Esophagus squamous epithelium (tissue), 5 donors: Measurements from ENCODE around the gene ZNF70. TPM values are rescaled to one million over a fixed set of nuclear protein-coding genes. Genes with fewer than 3 reads are reported as not detected.

ENCODE experiments used
- DNase-seq: peaks from one replicate; lab custom pipeline; 2025; lab: John Stamatoyannopoulos, UW
- H3K27ac ChIP-seq, 4 donors: fragments of 200-600 bp; sonication (generic); one replicate each; pipeline ENCODE4 v1.5.1; 2016 to 2019; ENCODE audit warnings: mild to moderate bottlenecking in 1 of 4
- H3K27me3 ChIP-seq, 4 donors: fragments of 200-600 bp; sonication (generic); 1 replicate in 3 of 4; 2 replicates in 1 of 4; pipeline versions ENCODE4 v1.5.1 to v1.6.0; 2017 to 2021; ENCODE audit warnings: antibody characterized with exemption in 1 of 4
- H3K36me3 ChIP-seq, 3 donors: fragments of 200-600 bp; sonication (generic); one replicate each; pipeline ENCODE4 v1.5.1; 2016 to 2019
- H3K4me1 ChIP-seq, 3 donors: fragments of 200-600 bp; sonication (generic); one replicate each; pipeline ENCODE4 v1.5.1; 2017 to 2019
- H3K4me3 ChIP-seq, 4 donors: fragments of 200-600 bp; sonication (generic); 1 replicate in 3 of 4; 2 replicates in 1 of 4; pipeline ENCODE4 v1.5.1; 2016 to 2019; ENCODE audit warnings: mild to moderate bottlenecking in 2 of 4, moderate library complexity in 1 of 4
- H3K9me3 ChIP-seq, 3 donors: fragments of 200-600 bp; sonication (generic); one replicate each; pipeline ENCODE4 v1.5.1; 2016 to 2019
- POLR2A ChIP-seq, 4 donors: fragments of 450-650 bp; IDR thresholded peaks; one replicate each; pipeline ENCODE4 v1.6.1; 2017; ENCODE audit warnings: antibody characterized with exemption in 4 of 4, mild to moderate bottlenecking in 4 of 4, moderate library complexity in 3 of 4
- WGBS, 2 donors: methylation state at CpG; one replicate each; pipeline ENCODE4 v1.1.5; 2018; 5-methylcytosine and 5-hydroxymethylcytosine counted together
- intact Hi-C: fragments of 100-400 bp; cut with DNase I; formaldehyde crosslinking; loops from one replicate; pipeline ENCODE4 v1.15.0; 2022
- total RNA-seq, 4 donors: library from RNA; depleted of rRNA; stranded (reverse); fragments of >200 nt; gene quantifications; one replicate each; pipeline ENCODE4 v1.1.0, GENCODE V29; 2016
- TF ChIP-seq, protein P1 (sequence below), 6 experiments: fragments of 450-650 bp in 4 of 6; fragments of 200-600 bp in 2 of 6; sonication (generic) in 2 of 6; IDR thresholded peaks; one replicate each; pipeline ENCODE4 v1.5.1; 2016 to 2019; ENCODE audit warnings: antibody characterized with exemption in 6 of 6, mild to moderate bottlenecking in 4 of 6, moderate library complexity in 4 of 6
- donor health status: DM: yes; HTN: yes; CAD: no.

The ZNF70 gene
- total RNA-seq, 4 donors from 2014 or later, result 0.91 to 2.7 (median 1.1) TPM

GRCh38 chr22:23780146-23780748 lies 29.3 kb upstream of the ZNF70 start:
- H3K36me3 ChIP-seq, result no peaks in the 10 kb centered on the region
- H3K4me3 ChIP-seq, result no peak overlapping the region
- DNase-seq, result no peak
- TF ChIP-seq POLR2A (IDR thresholded peaks at IDR 0.05), result no peak
- TF ChIP-seq, protein P1, sequence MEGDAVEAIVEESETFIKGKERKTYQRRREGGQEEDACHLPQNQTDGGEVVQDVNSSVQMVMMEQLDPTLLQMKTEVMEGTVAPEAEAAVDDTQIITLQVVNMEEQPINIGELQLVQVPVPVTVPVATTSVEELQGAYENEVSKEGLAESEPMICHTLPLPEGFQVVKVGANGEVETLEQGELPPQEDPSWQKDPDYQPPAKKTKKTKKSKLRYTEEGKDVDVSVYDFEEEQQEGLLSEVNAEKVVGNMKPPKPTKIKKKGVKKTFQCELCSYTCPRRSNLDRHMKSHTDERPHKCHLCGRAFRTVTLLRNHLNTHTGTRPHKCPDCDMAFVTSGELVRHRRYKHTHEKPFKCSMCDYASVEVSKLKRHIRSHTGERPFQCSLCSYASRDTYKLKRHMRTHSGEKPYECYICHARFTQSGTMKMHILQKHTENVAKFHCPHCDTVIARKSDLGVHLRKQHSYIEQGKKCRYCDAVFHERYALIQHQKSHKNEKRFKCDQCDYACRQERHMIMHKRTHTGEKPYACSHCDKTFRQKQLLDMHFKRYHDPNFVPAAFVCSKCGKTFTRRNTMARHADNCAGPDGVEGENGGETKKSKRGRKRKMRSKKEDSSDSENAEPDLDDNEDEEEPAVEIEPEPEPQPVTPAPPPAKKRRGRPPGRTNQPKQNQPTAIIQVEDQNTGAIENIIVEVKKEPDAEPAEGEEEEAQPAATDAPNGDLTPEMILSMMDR (IDR thresholded peaks at IDR 0.05), result no peak
- WGBS, 2 donors, result 73% methylated on average over 9 of the region's 20 CpGs; no CpG with 5 or more reads in 1 of the 2 donors
- H3K9me3 ChIP-seq, result no peaks in the 10 kb centered on the region
- H3K27me3 ChIP-seq, result no peaks in the 10 kb centered on the region
- intact Hi-C loops, result no loop called here
- H3K27ac ChIP-seq, result no peak overlapping the region
- H3K4me1 ChIP-seq, result peaks cover 6 to 26% (median 13%) of the 10 kb centered on the region in 3 donors

DNA sequence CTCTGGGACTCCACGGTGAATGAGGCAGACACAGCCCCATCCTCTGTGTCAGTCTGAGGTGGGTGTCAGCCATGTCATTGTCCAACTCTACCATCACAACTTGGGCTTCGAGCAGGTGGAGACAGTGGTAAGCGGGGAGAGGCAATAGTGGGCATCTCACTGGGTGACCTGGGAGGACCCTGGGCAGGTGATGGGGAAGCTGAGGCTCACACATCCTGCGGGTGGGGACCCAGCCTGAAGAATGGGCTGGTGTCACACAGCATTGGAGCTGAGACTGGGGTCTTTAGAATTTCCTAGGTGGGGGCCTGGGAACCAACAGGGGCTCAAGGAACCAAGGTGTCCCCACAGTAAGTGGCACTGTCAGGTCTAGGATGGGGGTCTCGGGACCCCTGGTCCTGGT lies 28.8 kb upstream of the ZNF70 start:
- Histone ChIP-seq H3K27me3 (no peaks in the 10 kb centered on the region), H3K4me1 (peaks cover 6 to 31% (median 18%) of the 10 kb centered on the region in 3 donors), H3K4me3 (no peak overlapping the region), H3K27ac (no peak overlapping the region), H3K9me3 (no peaks in the 10 kb centered on the region), H3K36me3 (no peaks in the 10 kb centered on the region)
- intact Hi-C loops, result no loop called here
- no peak for TF ChIP-seq POLR2A (IDR thresholded peaks at IDR 0.05)
- TF ChIP-seq, protein P1 (IDR thresholded peaks at IDR 0.05), result no peak
- no peak for DNase-seq
- 83 to 89% methylated on average over 4 of the region's 5 CpGs for WGBS, 2 donors

GRCh38 chr22:23779083-23779482 lies 28.2 kb upstream of the ZNF70 start:
- no peak for DNase-seq

DNA sequence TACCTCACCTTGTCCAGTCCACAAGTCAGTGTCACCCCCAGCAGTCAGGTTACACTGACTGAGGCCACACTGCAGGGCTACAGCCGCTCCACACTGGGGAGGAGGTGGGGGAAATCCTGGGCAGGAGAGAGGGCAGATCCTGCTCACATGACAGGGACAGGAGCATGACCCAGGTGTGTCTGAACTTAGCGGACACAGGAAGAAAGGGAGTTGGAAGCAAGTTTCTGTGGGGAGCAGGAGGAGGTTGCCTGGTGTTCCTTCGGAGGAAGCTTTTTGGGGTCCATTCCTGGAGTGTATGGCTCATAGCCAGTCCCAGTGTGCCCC lies 27.6 kb upstream of the ZNF70 start:
- WGBS, 2 donors, result 60 to 100% methylated on average over 1 of the region's 3 CpGs
- Histone ChIP-seq H3K27ac (no peak overlapping the region), H3K4me3 (no peak overlapping the region), H3K4me1 (peaks cover 8 to 43% (median 29%) of the 10 kb centered on the region in 3 donors), H3K9me3 (no peaks in the 10 kb centered on the region), H3K36me3 (no peaks in the 10 kb centered on the region), H3K27me3 (no peaks in the 10 kb centered on the region)
- TF ChIP-seq POLR2A (IDR thresholded peaks at IDR 0.05), result no peak
- TF ChIP-seq, protein P1 (IDR thresholded peaks at IDR 0.05), result no peak
- no peak for DNase-seq
- intact Hi-C loops, result no loop called here

More at GRCh38 chr22:23779083-23779482, 28.2 kb upstream of the ZNF70 start:
- H3K27ac ChIP-seq, result no peak overlapping the region
- H3K9me3 ChIP-seq, result no peaks in the 10 kb centered on the region
- H3K36me3 ChIP-seq, result no peaks in the 10 kb centered on the region
- intact Hi-C loops, result no loop called here
- TF ChIP-seq POLR2A (IDR thresholded peaks at IDR 0.05), result no peak
- TF ChIP-seq, protein P1 (IDR thresholded peaks at IDR 0.05), result no peak
- H3K4me1 ChIP-seq, result peaks cover 6 to 38% (median 24%) of the 10 kb centered on the region in 3 donors
- H3K4me3 ChIP-seq, result no peak overlapping the region
- WGBS, 2 donors, result 67 to 82% methylated on average over 2 to 3 of the region's 16 CpGs
- H3K27me3 ChIP-seq, result no peaks in the 10 kb centered on the region

DNA sequence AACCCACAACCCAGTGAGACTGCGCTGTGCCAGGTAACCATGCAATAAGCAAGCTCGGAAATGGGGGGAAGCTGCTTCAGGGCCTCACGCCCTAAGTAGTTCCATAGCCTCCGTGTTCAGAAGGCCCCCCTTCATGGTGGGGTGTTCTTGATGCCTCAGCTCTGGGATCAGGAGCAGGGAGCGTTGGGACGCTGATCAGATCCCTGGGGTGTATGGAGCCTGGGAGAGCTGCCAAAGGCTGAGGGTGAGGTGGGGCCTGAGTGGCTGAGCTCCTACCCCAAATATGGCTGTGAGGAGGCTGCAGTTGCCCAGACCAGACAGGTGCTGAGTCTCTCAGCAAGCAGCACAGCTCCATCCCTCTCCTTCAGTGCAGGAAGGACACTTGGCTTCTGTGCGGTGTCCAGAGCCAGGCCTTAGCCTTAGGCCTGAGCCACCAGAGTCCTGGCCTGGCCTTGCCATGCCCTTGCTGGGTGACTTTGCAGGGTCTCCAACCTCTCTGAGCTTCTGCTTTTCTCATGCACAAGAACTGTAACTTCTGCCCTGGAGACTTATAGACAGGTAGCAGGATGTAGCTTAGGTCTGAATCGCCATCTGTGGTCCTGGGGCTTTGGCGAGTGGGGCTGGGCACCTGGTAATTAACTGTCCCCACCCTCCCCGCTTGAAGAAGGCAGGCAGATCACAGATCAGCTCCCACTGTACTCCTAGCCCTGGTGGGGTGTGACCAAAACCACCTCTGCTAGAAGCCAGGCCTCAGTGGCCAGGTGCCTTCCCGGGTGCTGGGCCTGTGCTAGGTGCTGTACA lies 27.1 kb upstream of the ZNF70 start:
- no peak for DNase-seq
- Histone ChIP-seq H3K4me1 (peaks cover 13 to 49% (median 34%) of the 10 kb centered on the region in 3 donors), H3K4me3 (no peak overlapping the region), H3K27ac (peak overlapping the region in 1 of 4 donors; percentile 61), H3K27me3 (no peaks in the 10 kb centered on the region), H3K9me3 (no peaks in the 10 kb centered on the region), H3K36me3 (no peaks in the 10 kb centered on the region)
- 72 to 79% methylated on average over 2 to 5 of the region's 11 CpGs for WGBS, 2 donors
- no peak for TF ChIP-seq POLR2A (IDR thresholded peaks at IDR 0.05)
- TF ChIP-seq, protein P1 (IDR thresholded peaks at IDR 0.05), result no peak
- intact Hi-C loops, result no loop called here
